GM10248 (cell line): Measurements from ENCODE around the gene SIPA1L3.

Experiments used
- CTCF ChIA-PET: fragments of 300-600 bp; sonication (Branson Sonifier 250); formaldehyde crosslinking; extraction: SDS; loops from one replicate; lab custom pipeline; 2021; ENCODE audit warnings: antibody characterized with exemption; lab: Yijun Ruan, JAX
- POLR2A ChIA-PET: fragments of 350-650 bp; sonication (Branson Sonifier 250); formaldehyde crosslinking; extraction: SDS; loops from one replicate; lab custom pipeline; 2020; ENCODE audit warnings: antibody characterized with exemption; lab: Yijun Ruan, JAX
- DNase-seq: peaks from one replicate; pipeline ENCODE4 v3.0.0; 2012; ENCODE audit errors: extremely low spot score
- TF ChIP-seq, protein P1 (sequence below): IDR thresholded peaks from 2 replicates; pipeline ENCODE4 v1.5.1; 2012; ENCODE audit warnings: mild to moderate bottlenecking, low read depth; ENCODE audit errors: extremely low read depth, missing control alignments, control extremely low read depth

The SIPA1L3 gene

DNA sequence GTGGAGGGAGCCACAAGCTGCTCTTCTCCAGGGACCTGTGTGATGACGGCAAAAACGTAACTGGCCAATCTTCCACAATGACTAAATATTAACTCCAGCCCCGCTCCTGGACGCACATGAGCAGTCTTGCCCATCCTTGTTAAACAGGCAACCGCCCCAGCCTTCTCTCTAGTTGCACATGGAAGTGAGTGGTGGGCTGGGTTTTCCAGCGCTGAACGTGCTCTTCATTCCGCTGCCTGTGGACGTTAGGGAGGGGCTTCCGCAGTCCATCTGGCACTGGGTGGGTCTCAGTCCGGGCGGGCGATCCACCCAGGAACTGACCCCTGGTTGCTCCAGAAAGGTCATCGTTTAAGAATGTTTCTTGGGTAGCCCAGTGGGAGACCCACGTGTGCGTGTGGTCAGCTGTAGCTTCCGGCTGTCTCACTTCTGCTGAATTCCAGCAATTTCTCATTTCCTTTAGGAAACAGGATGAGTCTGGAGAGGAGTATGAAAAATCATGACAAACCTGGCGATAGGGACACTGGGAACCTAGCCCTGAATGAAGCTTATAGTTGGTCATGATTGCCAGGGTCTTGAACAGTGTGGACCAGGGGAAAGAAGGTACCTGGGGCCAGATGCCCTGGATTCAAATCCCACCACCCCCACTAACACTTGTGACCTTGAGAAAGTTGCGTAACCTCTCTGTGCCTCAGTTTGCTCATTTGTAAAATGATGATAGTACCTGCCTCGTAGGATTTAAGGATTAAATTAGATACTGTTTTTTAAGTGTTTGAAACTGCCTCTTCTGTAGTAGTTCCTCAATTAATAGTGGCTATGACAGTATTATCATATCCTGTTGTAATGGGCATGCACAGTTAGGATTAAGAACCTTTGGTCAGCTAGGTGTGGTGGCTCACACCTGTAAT, 92.6 kb downstream of the SIPA1L3 start:
- POLR2A ChIA-PET: no interaction called here
- no peak for DNase-seq
- TF ChIP-seq, protein P1, sequence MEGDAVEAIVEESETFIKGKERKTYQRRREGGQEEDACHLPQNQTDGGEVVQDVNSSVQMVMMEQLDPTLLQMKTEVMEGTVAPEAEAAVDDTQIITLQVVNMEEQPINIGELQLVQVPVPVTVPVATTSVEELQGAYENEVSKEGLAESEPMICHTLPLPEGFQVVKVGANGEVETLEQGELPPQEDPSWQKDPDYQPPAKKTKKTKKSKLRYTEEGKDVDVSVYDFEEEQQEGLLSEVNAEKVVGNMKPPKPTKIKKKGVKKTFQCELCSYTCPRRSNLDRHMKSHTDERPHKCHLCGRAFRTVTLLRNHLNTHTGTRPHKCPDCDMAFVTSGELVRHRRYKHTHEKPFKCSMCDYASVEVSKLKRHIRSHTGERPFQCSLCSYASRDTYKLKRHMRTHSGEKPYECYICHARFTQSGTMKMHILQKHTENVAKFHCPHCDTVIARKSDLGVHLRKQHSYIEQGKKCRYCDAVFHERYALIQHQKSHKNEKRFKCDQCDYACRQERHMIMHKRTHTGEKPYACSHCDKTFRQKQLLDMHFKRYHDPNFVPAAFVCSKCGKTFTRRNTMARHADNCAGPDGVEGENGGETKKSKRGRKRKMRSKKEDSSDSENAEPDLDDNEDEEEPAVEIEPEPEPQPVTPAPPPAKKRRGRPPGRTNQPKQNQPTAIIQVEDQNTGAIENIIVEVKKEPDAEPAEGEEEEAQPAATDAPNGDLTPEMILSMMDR: no peak
- CTCF ChIA-PET: interaction anchor here (1.2 to 2.2 kb wide), 5 partner anchors 8 to 42 kb away, joined by 3 to 5 read pairs (median 4); no protein-coding TSS in a partner anchor

DNA sequence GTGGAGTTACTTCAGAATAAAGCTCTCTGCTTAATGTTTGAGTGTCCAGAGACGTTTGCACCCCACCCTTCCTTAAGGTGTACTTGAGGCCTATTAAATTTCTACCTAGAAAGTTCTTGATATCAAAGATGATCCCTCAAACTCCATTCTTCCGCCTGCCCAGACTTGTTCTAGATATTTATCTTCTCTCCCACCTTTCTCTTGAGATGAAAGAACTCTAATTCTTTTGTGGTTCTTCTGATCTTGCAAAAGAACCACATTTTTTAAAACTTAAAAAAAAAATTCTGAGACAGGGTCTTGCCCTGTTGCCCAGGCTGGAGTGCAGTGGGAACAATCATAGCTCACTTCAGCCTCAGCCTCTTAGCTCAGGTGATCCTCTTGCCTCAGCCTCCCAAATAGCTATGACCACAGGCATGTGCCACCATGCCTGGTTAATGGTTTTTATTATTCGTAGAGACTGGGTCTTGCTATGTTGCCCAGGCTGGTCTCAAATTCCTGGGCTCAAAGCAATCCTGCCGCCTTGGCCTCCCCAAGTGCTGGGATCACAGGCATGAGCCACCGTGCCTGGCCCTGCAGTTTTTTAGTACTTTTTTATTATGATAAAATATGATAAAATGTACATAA, 94.3 kb downstream of the SIPA1L3 start:
- no peak for DNase-seq
- ChIA-PET CTCF (interaction anchor here (0.9 to 1.3 kb wide), 3 partner anchors 44 to 99 kb away, joined by 3 to 8 read pairs (median 3); no protein-coding TSS in a partner anchor), POLR2A (no interaction called here)
- TF ChIP-seq, protein P1: no peak

DNA sequence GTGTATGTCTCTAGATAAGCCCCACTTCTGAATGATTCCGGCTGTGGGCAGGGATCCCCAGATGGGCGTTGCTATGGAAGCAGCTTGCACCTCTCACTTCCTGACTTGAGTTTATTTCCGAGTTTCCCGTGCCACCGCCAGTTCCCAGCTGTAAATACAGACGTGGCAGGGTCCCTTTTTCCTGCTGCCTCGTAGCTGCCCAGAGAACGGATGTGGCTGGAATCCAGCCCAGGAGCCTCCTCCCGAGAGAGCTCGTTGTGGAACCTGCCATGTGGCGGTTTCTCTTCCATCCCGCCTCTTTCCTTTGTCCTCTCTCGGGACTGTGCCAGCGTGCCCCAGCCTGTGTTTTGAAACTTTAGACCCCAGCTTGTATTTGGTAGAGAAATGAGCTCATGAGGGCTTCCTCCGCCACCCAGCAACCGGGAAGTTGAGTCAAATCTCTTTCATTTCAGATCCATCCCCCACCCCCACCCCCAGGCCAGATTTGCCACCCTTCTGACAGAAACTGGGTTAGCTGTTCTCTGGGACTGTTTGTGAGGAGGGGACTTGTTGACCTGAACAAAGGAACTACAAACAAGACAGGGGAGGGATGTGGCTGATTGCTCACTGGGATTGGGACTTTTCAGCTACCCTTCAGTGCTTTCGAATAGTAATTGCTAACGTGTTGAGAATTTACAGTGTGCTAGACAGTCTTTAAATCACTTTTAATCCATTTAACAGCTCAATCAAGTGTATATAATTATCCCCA, 96.6 kb downstream of the SIPA1L3 start:
- POLR2A ChIA-PET: interaction anchor here (0.5 to 2.0 kb wide), 8 partner anchors 9 to 1338 kb away, joined by 3 to 10 read pairs (median 4); partner anchors contain the start of genes SIPA1L3 and WDR87
- CTCF ChIA-PET: interaction anchor here (0.9 to 2.9 kb wide), 12 partner anchors 9 to 105 kb away, joined by 3 to 13 read pairs (median 4); no protein-coding TSS in a partner anchor
- TF ChIP-seq, protein P1: no peak
- no peak for DNase-seq

DNA sequence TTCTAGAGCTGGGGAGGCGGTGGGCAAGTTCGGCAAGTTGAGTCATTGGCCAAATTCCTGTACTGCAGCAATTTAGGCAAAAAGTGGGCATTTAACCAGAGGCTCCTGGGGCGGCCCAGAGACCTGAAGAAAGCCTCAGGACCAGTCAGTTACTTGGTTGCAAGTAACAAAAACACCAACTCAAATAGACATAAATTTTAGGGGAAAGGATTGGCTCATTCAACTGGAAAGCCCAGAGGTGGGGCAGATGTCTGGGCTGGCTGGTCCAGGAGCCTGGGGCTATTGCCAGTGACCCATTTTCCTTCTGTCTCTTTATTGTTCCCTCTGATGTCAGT, 97.1 kb downstream of the SIPA1L3 start:
- ChIA-PET POLR2A (interaction anchor here (0.5 to 2.0 kb wide), 8 partner anchors 10 to 1338 kb away, joined by 3 to 10 read pairs (median 4); partner anchors contain the start of genes SIPA1L3 and WDR87), CTCF (interaction anchor here (0.9 to 2.9 kb wide), 11 partner anchors 9 to 106 kb away, joined by 3 to 13 read pairs (median 4); no protein-coding TSS in a partner anchor)
- no peak for DNase-seq
- TF ChIP-seq, protein P1: no peak

DNA sequence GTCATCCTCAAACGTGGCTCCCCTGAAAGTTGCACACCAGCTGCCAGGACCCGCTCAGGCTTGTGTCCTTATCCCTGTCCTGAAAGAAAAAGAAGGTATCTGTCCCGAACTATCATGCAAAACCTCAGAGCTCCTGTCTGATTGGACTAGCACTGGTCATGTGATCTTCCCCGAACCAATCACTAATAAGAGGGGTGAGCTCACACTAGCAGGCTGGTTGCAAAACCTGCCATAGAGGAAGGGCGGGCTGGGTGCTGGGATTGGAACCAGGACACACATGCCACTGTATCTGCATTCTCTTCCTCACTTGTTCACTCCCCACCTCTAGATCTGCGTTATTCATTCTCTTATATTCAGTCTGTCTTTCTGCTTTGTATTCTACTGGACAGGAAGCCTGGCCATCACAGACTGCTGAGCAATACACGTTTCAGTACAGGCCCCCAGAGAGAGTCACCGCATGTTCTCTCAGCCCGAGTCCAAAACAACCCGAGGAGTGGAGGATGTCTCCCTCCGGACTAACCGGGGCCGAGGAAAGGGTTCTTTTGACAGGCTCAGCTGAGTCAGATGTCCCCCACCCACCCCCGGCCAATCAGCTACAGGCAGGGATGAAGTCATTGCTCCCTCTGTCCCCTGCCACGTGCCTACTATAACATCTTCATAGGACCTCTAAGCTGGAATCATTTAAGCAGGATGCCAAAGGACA, 97.7 kb downstream of the SIPA1L3 start:
- CTCF ChIA-PET: interaction anchor here (0.9 to 2.9 kb wide), 12 partner anchors 9 to 106 kb away, joined by 3 to 13 read pairs (median 4); no protein-coding TSS in a partner anchor
- TF ChIP-seq, protein P1: no peak
- DNase-seq: peak; percentile 81
- POLR2A ChIA-PET: interaction anchor here (0.5 to 2.0 kb wide), 8 partner anchors 10 to 1829 kb away, joined by 3 to 10 read pairs (median 6); partner anchors contain the start of genes SIPA1L3 and WDR87
